IMR-90 (cell line): ENCODE measurements around the gene ADAMTS14. TPM values are rescaled to one million over a fixed set of nuclear protein-coding genes. Genes with fewer than 3 reads are reported as not detected.
A peak's percentile ranks its signal among the peaks of the same experiment; 100 is the strongest.

Experiments used
- ATAC-seq: fragments of 200-7000 bp; cut with Tn5 transposase; 2 replicates; pipeline ENCODE4 v1.9.1; 2020; ENCODE audit warnings: low read depth, mild to moderate bottlenecking, moderate library complexity
- BruUV-seq: library from RNA; stranded (reverse); fragments of 400-500 nt; replicated peaks from 2 replicates; lab custom pipeline; 2021; lab: Mats Ljungman, UMichigan
- CTCF ChIA-PET: fragments of 300-600 bp; formaldehyde crosslinking; extraction: SDS; loops from one replicate; lab custom pipeline; 2021; ENCODE audit warnings: antibody characterized with exemption; lab: Yijun Ruan, JAX
- POLR2A ChIA-PET: fragments of 300-600 bp; sonication (Branson Sonifier 250); formaldehyde crosslinking; loops from one replicate; lab custom pipeline; 2022; ENCODE audit warnings: antibody characterized with exemption; ENCODE audit not compliant: unreplicated experiment; lab: Charles Lee
- DNase-seq: peaks from one replicate; pipeline ENCODE4 v3.0.0; 2013
- H2AFZ ChIP-seq: replicated peaks from 2 replicates; pipeline ENCODE3; 2013; ENCODE audit warnings: low read length, mild to moderate bottlenecking; ENCODE audit not compliant: poor library complexity
- H2AK5ac ChIP-seq: 2 replicates; pipeline ENCODE4 v1.6.1; 2013; ENCODE audit warnings: low read depth, low read length, inconsistent platforms
- H2AK9ac ChIP-seq: replicated peaks from 2 replicates; pipeline ENCODE3; 2013; ENCODE audit warnings: mild to moderate bottlenecking, low read depth, low read length, moderate library complexity; ENCODE audit not compliant: poor library complexity
- H2BK120ac ChIP-seq: 2 replicates; pipeline ENCODE4 v1.6.1; 2013; ENCODE audit warnings: low read depth, low read length, inconsistent platforms
- H2BK15ac ChIP-seq: 3 replicates; pipeline ENCODE4 v1.6.1; 2013; ENCODE audit warnings: low read depth, low read length, inconsistent platforms
- H2BK20ac ChIP-seq: 2 replicates; pipeline ENCODE4 v1.6.1; 2013; ENCODE audit warnings: low read depth, mild to moderate bottlenecking, inconsistent platforms, low read length, moderate library complexity
- H2BK5ac ChIP-seq: 2 replicates; pipeline ENCODE4 v1.6.1; 2013; ENCODE audit warnings: mild to moderate bottlenecking, low read depth, low read length, inconsistent platforms; ENCODE audit not compliant: poor library complexity, severe bottlenecking
- H3K14ac ChIP-seq: replicated peaks from 2 replicates; pipeline ENCODE4 v1.6.1; 2013; ENCODE audit warnings: low read depth, low read length, inconsistent platforms
- H3K18ac ChIP-seq: 2 replicates; pipeline ENCODE4 v1.6.1; 2013; ENCODE audit warnings: low read depth, low read length, control low read depth
- H3K23ac ChIP-seq: 2 replicates; pipeline ENCODE4 v1.6.1; 2013; ENCODE audit warnings: low read depth, low read length, inconsistent platforms
- H3K27ac ChIP-seq: 2 replicates; pipeline ENCODE4 v1.5.1; 2013; ENCODE audit warnings: mild to moderate bottlenecking, control low read depth, low read length; ENCODE audit not compliant: insufficient read depth
- H3K27me3 ChIP-seq: 2 replicates; pipeline ENCODE4 v1.6.1; 2013; ENCODE audit warnings: low read length; ENCODE audit not compliant: control insufficient read depth, insufficient read depth
- H3K36me3 ChIP-seq: 2 replicates; pipeline ENCODE4 v1.6.1; 2013; ENCODE audit warnings: low read length, mixed read lengths; ENCODE audit not compliant: control insufficient read depth, insufficient read depth
- H3K4ac ChIP-seq: 2 replicates; pipeline ENCODE4 v1.6.1; 2013; ENCODE audit warnings: low read depth, low read length, inconsistent platforms
- H3K4me1 ChIP-seq: 2 replicates; pipeline ENCODE4 v1.6.1; 2013; ENCODE audit warnings: low read length, mixed read lengths; ENCODE audit not compliant: control insufficient read depth, insufficient read depth
- H3K4me2 ChIP-seq: 2 replicates; pipeline ENCODE4 v1.6.1; 2013; ENCODE audit warnings: low read depth, mild to moderate bottlenecking, control low read depth, low read length, moderate library complexity
- H3K4me3 ChIP-seq: 2 replicates; pipeline ENCODE4 v1.5.1; 2013; ENCODE audit warnings: low read depth, mild to moderate bottlenecking, control low read depth, low read length, moderate library complexity; ENCODE audit not compliant: insufficient read depth
- H3K56ac ChIP-seq: 2 replicates; pipeline ENCODE4 v1.6.1; 2013; ENCODE audit warnings: low read length, inconsistent platforms; ENCODE audit not compliant: insufficient read depth; ENCODE audit errors: extremely low read depth
- H3K79me1 ChIP-seq, 2 experiments: 2 replicates each; pipeline ENCODE4 v1.6.1; 2013; ENCODE audit warnings: low read length in 2 of 2, inconsistent platforms in 1 of 2, low read depth in 1 of 2
- H3K9ac ChIP-seq: 2 replicates; pipeline ENCODE4 v1.6.1; 2013; ENCODE audit warnings: low read depth, low read length, control low read depth
- H3K9me1 ChIP-seq: 2 replicates; pipeline ENCODE4 v1.6.1; 2013; ENCODE audit warnings: low read length, inconsistent platforms; ENCODE audit not compliant: insufficient read depth
- H3K9me3 ChIP-seq: 2 replicates; pipeline ENCODE4 v1.6.1; 2013; ENCODE audit warnings: low read length; ENCODE audit not compliant: control insufficient read depth, insufficient read depth
- H4K20me1 ChIP-seq: 2 replicates; pipeline ENCODE4 v1.6.1; 2013; ENCODE audit warnings: low read length, inconsistent platforms; ENCODE audit not compliant: insufficient read depth
- H4K5ac ChIP-seq: 2 replicates; pipeline ENCODE4 v1.6.1; 2013; ENCODE audit warnings: mild to moderate bottlenecking, low read depth, low read length, control low read depth
- H4K8ac ChIP-seq, 2 experiments: 2 replicates each; pipeline ENCODE4 v1.6.1; 2013; ENCODE audit warnings: low read depth in 2 of 2, low read length in 2 of 2, control low read depth in 1 of 2, inconsistent platforms in 1 of 2
- H4K91ac ChIP-seq: 2 replicates; pipeline ENCODE4 v1.6.1; 2013; ENCODE audit warnings: low read depth, low read length, inconsistent platforms; ENCODE audit not compliant: insufficient read depth
- BHLHE40 ChIP-seq: fragments of 150-350 bp; IDR thresholded peaks from 2 replicates; pipeline ENCODE4 v1.6.1; 2016; ENCODE audit warnings: mild to moderate bottlenecking, low read depth, low read length
- CEBPB ChIP-seq: IDR thresholded peaks from 2 replicates; pipeline ENCODE4 v1.6.1; 2012; ENCODE audit warnings: low read depth, low read length, improper control_type of control experiment
- CHD1 ChIP-seq: IDR thresholded peaks from 2 replicates; pipeline ENCODE4 v1.6.1; 2012; ENCODE audit warnings: low read depth, low read length, improper control_type of control experiment
- CTCF ChIP-seq: conservative IDR thresholded peaks from 2 replicates; pipeline ENCODE4 v1.5.1; 2012; ENCODE audit warnings: mild to moderate bottlenecking, low read depth, low read length, improper control_type of control experiment
- ELK1 ChIP-seq: fragments of 150-350 bp; IDR thresholded peaks from 2 replicates; pipeline ENCODE4 v1.6.1; 2016; ENCODE audit warnings: low read depth, mild to moderate bottlenecking, low read length, moderate library complexity, borderline replicate concordance
- FOS ChIP-seq: fragments of 150-350 bp; IDR thresholded peaks from 2 replicates; pipeline ENCODE4 v1.6.1; 2016; ENCODE audit warnings: low read depth, low read length
- MAFK ChIP-seq: IDR thresholded peaks from 2 replicates; pipeline ENCODE4 v1.6.1; 2012; ENCODE audit warnings: low read depth, low read length, improper control_type of control experiment
- MAZ ChIP-seq: IDR thresholded peaks from 2 replicates; pipeline ENCODE4 v1.6.1; 2012; ENCODE audit warnings: low read depth, mild to moderate bottlenecking, low read length, improper control_type of control experiment, moderate library complexity, borderline replicate concordance
- MXI1 ChIP-seq: IDR thresholded peaks from 2 replicates; pipeline ENCODE4 v1.6.1; 2012; ENCODE audit warnings: low read depth, mild to moderate bottlenecking, low read length, moderate library complexity, borderline replicate concordance
- NFE2L2 ChIP-seq: fragments of 150-350 bp; IDR thresholded peaks from 2 replicates; pipeline ENCODE4 v1.6.1; 2016; ENCODE audit warnings: low read depth, mild to moderate bottlenecking, low read length
- POLR2A ChIP-seq: IDR thresholded peaks from 2 replicates; pipeline ENCODE4 v1.6.1; 2012; ENCODE audit warnings: mild to moderate bottlenecking, low read depth, low read length
- RAD21 ChIP-seq: IDR thresholded peaks from 2 replicates; pipeline ENCODE4 v1.6.1; 2012; ENCODE audit warnings: low read length, improper control_type of control experiment
- RCOR1 ChIP-seq: IDR thresholded peaks from 2 replicates; pipeline ENCODE4 v1.6.1; 2012; ENCODE audit warnings: mild to moderate bottlenecking, low read length, improper control_type of control experiment; ENCODE audit not compliant: insufficient replicate concordance
- RFX5 ChIP-seq: IDR thresholded peaks from 2 replicates; pipeline ENCODE4 v1.8.0; 2012; ENCODE audit warnings: low read depth, mild to moderate bottlenecking, low read length, moderate library complexity
- SMC3 ChIP-seq: fragments of 150-350 bp; IDR thresholded peaks from 2 replicates; pipeline ENCODE4 v1.6.1; 2016; ENCODE audit warnings: low read depth, mild to moderate bottlenecking, antibody characterized with exemption, low read length, moderate library complexity
- WGBS, 2 experiments: methylation state at CpG; one replicate each; pipeline versions ENCODE4 v1.1.5 to v1.1.7; 2013; ENCODE audit warnings: missing lambda C conversion rate in 2 of 2; ENCODE audit not compliant: insufficient read length in 1 of 2; ENCODE audit errors: extremely low coverage in 2 of 2; 5-methylcytosine and 5-hydroxymethylcytosine counted together
- dilution Hi-C: fragments of 300-500 bp; cut with HindIII; formaldehyde crosslinking; loops from one replicate; pipeline ENCODE4 v1.14.3; 2018; ENCODE audit warnings: low sequenced_read_pairs; ENCODE audit not compliant: unreplicated experiment
- in situ Hi-C: fragments of 300-500 bp; cut with MboI; formaldehyde crosslinking; loops from 3 replicates; pipeline ENCODE4 v1.14.3; 2019; ENCODE audit warnings: low sequenced_read_pairs, inconsistent platforms, mixed read lengths
- intact Hi-C: fragments of 100-400 bp; cut with micrococcal nuclease; formaldehyde crosslinking; loops from 2 replicates; pipeline ENCODE4 v1.10.0; 2022
- polyA plus RNA-seq, 3 experiments: library from polyadenylated mRNA; depleted of rRNA; stranded (reverse); fragments of >200 nt; gene quantifications; 2 replicates each; pipeline ENCODE4 v1.2.3, GENCODE V29; 2012; ENCODE audit warnings: low replicate concordance in 1 of 3
- total RNA-seq: library from RNA; depleted of rRNA; stranded (reverse); fragments of >200 nt; gene quantifications from 2 replicates; pipeline ENCODE4 v1.2.3, GENCODE V29; 2012
- TF ChIP-seq, protein P1 (sequence below): fragments of 150-350 bp; IDR thresholded peaks from 2 replicates; pipeline ENCODE4 v1.6.1; 2017; ENCODE audit warnings: mild to moderate bottlenecking, antibody characterized with exemption, low read length, low read depth

Gene ADAMTS14
- total and polyA plus RNA-seq, 2 of the 4 experiments (the other 2 are of a cell fraction) = under 0.01 to 0.31 TPM

DNA sequence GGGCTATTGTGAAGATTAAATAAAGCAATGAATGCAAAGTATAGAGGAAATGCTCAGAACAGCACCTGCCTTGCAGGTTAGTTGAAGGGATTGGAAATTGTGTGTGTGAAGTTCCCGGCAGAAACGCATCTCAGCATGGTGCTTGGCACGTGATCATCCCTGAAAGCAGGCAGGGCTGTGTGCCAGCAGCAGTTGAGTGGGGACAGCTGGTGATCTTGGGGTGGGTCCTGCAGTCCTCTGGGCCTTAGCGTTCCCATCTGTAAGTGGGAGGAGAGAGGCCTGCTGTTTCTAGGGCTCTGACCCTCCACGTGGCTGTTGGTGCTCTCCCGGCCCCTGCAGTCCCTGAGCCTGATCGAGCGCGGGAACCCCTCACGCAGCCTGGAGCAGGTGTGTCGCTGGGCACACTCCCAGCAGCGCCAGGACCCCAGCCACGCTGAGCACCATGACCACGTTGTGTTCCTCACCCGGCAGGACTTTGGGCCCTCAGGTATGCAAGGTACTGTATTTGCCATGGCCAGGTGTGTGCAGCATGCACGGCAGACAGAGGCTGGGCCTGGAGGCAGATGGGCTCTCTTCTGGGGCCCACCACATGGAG is 57.6 kb downstream of the ADAMTS14 start:
- H3K18ac ChIP-seq = no peak overlapping the region
- H2BK20ac ChIP-seq = no peak overlapping the region
- no peak overlapping the region for H3K4me3 ChIP-seq
- H4K20me1 ChIP-seq = no peaks in the 10 kb centered on the region
- no peak overlapping the region for H3K23ac ChIP-seq
- H2BK15ac ChIP-seq = no peak overlapping the region
- BruUV-seq = no TSS peak
- H3K4ac ChIP-seq = no peak overlapping the region
- TF ChIP-seq MAFK = no peak
- TF ChIP-seq RFX5 = no peak
- TF ChIP-seq BHLHE40 = no peak
- TF ChIP-seq MXI1 = no peak
- TF ChIP-seq RAD21 = no peak
- no peak for TF ChIP-seq SMC3
- no peak for TF ChIP-seq FOS
- TF ChIP-seq POLR2A = no peak
- TF ChIP-seq, protein P1, sequence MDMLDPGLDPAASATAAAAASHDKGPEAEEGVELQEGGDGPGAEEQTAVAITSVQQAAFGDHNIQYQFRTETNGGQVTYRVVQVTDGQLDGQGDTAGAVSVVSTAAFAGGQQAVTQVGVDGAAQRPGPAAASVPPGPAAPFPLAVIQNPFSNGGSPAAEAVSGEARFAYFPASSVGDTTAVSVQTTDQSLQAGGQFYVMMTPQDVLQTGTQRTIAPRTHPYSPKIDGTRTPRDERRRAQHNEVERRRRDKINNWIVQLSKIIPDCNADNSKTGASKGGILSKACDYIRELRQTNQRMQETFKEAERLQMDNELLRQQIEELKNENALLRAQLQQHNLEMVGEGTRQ = no peak
- no peak for TF ChIP-seq RCOR1
- TF ChIP-seq MAZ = no peak
- no peak for TF ChIP-seq CTCF
- TF ChIP-seq CEBPB = no peak
- no peak for TF ChIP-seq ELK1
- TF ChIP-seq NFE2L2 = no peak
- TF ChIP-seq CHD1 = no peak
- H2BK120ac ChIP-seq = no peak overlapping the region
- H2BK5ac ChIP-seq = no peak overlapping the region
- no peak overlapping the region for H4K5ac ChIP-seq
- H3K27ac ChIP-seq = no peak overlapping the region
- peak overlapping the region; percentile 58 for H2AFZ ChIP-seq
- no peaks in the 10 kb centered on the region for H3K9me1 ChIP-seq
- H3K14ac ChIP-seq = no peak overlapping the region
- no peak overlapping the region for H4K8ac ChIP-seq
- H3K9ac ChIP-seq = no peak overlapping the region
- no peak overlapping the region for H3K4me2 ChIP-seq
- ChIA-PET CTCF (interaction anchor here (1.0 kb wide), 1 partner anchor 11 kb away, joined by 3 read pairs; no protein-coding TSS in a partner anchor), POLR2A (no interaction called here)
- H3K56ac ChIP-seq = no peak overlapping the region
- no peak for DNase-seq
- 47% methylated on average over 13 of the region's 16 CpGs; no CpG with 5 or more reads in 1 of the 2 experiments for WGBS, 2 experiments
- in situ Hi-C loops (no loop called here), intact Hi-C loops (no loop called here), dilution Hi-C loops (no loop called here)
- H2AK9ac ChIP-seq = no peak overlapping the region
- H3K4me1 ChIP-seq = peaks cover 2% of the 10 kb centered on the region; the same call in 1 of the 2 replicates
- peak; percentile 17; the same call in 1 of the 2 replicates for ATAC-seq
- H2AK5ac ChIP-seq = no peak overlapping the region
- H4K91ac ChIP-seq = no peak overlapping the region
- H3K36me3 ChIP-seq = no peaks in the 10 kb centered on the region
- H3K9me3 ChIP-seq = no peaks in the 10 kb centered on the region; the same call in 1 of the 2 replicates
- no peaks in the 10 kb centered on the region for H3K79me1 ChIP-seq
- H3K27me3 ChIP-seq = peaks cover 8% of the 10 kb centered on the region
